ENCODE data around the gene RASA4B.

- TF ChIP-seq EZH2 (IDR thresholded peaks at IDR 0.05; ENCODE audit: insufficient read depth, poor library complexity, severe bottlenecking) (no peak), EZH2phosphoT487 (IDR thresholded peaks at IDR 0.05; ENCODE audit: insufficient read depth, low read depth) (no peak)
Observed at GRCh38 chr7:102446387-102447156, 71.0 kb downstream of the RASA4B start.
